CD8-positive, alpha-beta memory T cell (primary cell): ENCODE data around the gene ITFG1. TPM values are rescaled to one million over a fixed set of nuclear protein-coding genes. Genes with fewer than 3 reads are reported as not detected.
A peak's percentile ranks its signal among the peaks of the same experiment; 100 is the strongest.

Source experiments
- CTCF ChIA-PET: fragments of 350-600 bp; sonication (Branson Sonifier 250); formaldehyde crosslinking; loops from one replicate; lab custom pipeline; 2021; ENCODE audit warnings: antibody characterized with exemption; lab: Charles Lee
- POLR2A ChIA-PET: fragments of 350-600 bp; sonication (Branson Sonifier 250); formaldehyde crosslinking; loops from one replicate; lab custom pipeline; 2021; ENCODE audit warnings: antibody characterized with exemption; lab: Charles Lee
- DNase-seq, 5 donors: peaks; one replicate each; pipeline versions ENCODE4 v3.0.0 to v3.0.0-alpha.2; 2020 to 2022; ENCODE audit warnings: mixed read lengths in 1 of 5
- H3K27ac ChIP-seq: one replicate; pipeline ENCODE4 v1.7.0; 2013; ENCODE audit warnings: low read depth, mild to moderate bottlenecking, low read length, moderate library complexity
- H3K27me3 ChIP-seq: 2 replicates; pipeline ENCODE4 v1.7.0; 2013; ENCODE audit warnings: low read length, mild to moderate bottlenecking; ENCODE audit not compliant: insufficient read depth, poor library complexity, severe bottlenecking
- H3K36me3 ChIP-seq: 2 replicates; pipeline ENCODE4 v1.7.0; 2013; ENCODE audit warnings: mild to moderate bottlenecking, low read length, moderate library complexity; ENCODE audit not compliant: insufficient read depth
- H3K4me1 ChIP-seq: 2 replicates; pipeline ENCODE4 v1.7.0; 2013; ENCODE audit warnings: mild to moderate bottlenecking, low read length, moderate library complexity; ENCODE audit not compliant: insufficient read depth
- H3K4me3 ChIP-seq: 2 replicates; pipeline ENCODE4 v1.7.0; 2013; ENCODE audit warnings: mild to moderate bottlenecking, low read length
- H3K9me3 ChIP-seq: 2 replicates; pipeline ENCODE4 v1.7.0; 2013; ENCODE audit warnings: mild to moderate bottlenecking, low read length
- H3K27ac Mint-ChIP-seq, 8 donors: one replicate each; pipeline ENCODE4 v1.8.0; 2020 to 2021; ENCODE audit warnings: mixed read lengths in 8 of 8, mild to moderate bottlenecking in 6 of 8, inconsistent platforms in 3 of 8, moderate library complexity in 3 of 8
- H3K27me3 Mint-ChIP-seq, 2 donors: one replicate each; pipeline ENCODE4 v1.8.0; 2020 to 2021; ENCODE audit warnings: mixed read lengths in 2 of 2, mild to moderate bottlenecking in 1 of 2, moderate library complexity in 1 of 2
- H3K36me3 Mint-ChIP-seq, 3 donors: one replicate each; pipeline ENCODE4 v1.8.0; 2020 to 2021; ENCODE audit warnings: mixed read lengths in 3 of 3, inconsistent platforms in 1 of 3, mild to moderate bottlenecking in 1 of 3
- H3K4me1 Mint-ChIP-seq, 3 donors: one replicate each; pipeline ENCODE4 v1.8.0; 2020 to 2021; ENCODE audit warnings: mixed read lengths in 3 of 3, inconsistent platforms in 1 of 3, mild to moderate bottlenecking in 1 of 3
- H3K4me3 Mint-ChIP-seq, 7 donors: one replicate each; pipeline ENCODE4 v1.8.0; 2020 to 2021; ENCODE audit warnings: mixed read lengths in 7 of 7, mild to moderate bottlenecking in 6 of 7, moderate library complexity in 4 of 7, inconsistent platforms in 2 of 7
- H3K9me3 Mint-ChIP-seq, 5 donors: one replicate each; pipeline ENCODE4 v1.8.0; 2020 to 2022; ENCODE audit warnings: mixed read lengths in 5 of 5, mild to moderate bottlenecking in 3 of 5, moderate library complexity in 2 of 5, inconsistent platforms in 1 of 5
- polyA plus RNA-seq: library from polyadenylated mRNA; unstranded; fragments of 300-500 nt; fragmentation: Illumina TruSeq; gene quantifications from one replicate; pipeline ENCODE4 v1.2.3, GENCODE V29; 2021
- total RNA-seq, 2 experiments: library from RNA; stranded (reverse); gene quantifications; one replicate each; pipeline ENCODE4 v1.2.3, GENCODE V29; 2021

The ITFG1 gene
- total and polyA plus RNA-seq, 3 experiments from 2014 or later, result 24.5 to 26.8 (median 24.9) TPM

- POLR2A ChIA-PET, result no interaction called here
- Mint-ChIP-seq H3K27ac (peak overlapping the region in 1 of 8 donors; percentile 44), H3K9me3 (no peaks in the 10 kb centered on the region), H3K27me3 (no peaks in the 10 kb centered on the region), H3K36me3 (peaks cover 18 to 49% (median 19%) of the 10 kb centered on the region in 3 donors), H3K4me1 (no peaks in the 10 kb centered on the region), H3K4me3 (no peak overlapping the region)
- no peak overlapping the region for H3K27ac ChIP-seq
- CTCF ChIA-PET, result no interaction called here
- peaks cover 8% of the 10 kb centered on the region for H3K36me3 ChIP-seq
- no peaks in the 10 kb centered on the region for H3K4me1 ChIP-seq
- no peak for DNase-seq
- no peak overlapping the region for H3K4me3 ChIP-seq
- no peaks in the 10 kb centered on the region for H3K27me3 ChIP-seq
- H3K9me3 ChIP-seq, result no peaks in the 10 kb centered on the region
These were observed 148.9 kb downstream of the ITFG1 start for GRCh38 chr16:47311738-47312505.

GRCh38 chr16:47310792-47311211 lies 150.1 kb downstream of the ITFG1 start:
- no peak overlapping the region for H3K4me3 ChIP-seq
- no peaks in the 10 kb centered on the region for H3K9me3 ChIP-seq
- no peaks in the 10 kb centered on the region for H3K27me3 ChIP-seq
- Mint-ChIP-seq H3K9me3 (no peaks in the 10 kb centered on the region), H3K27ac (no peak overlapping the region), H3K4me3 (no peak overlapping the region), H3K36me3 (peaks cover 18 to 52% (median 19%) of the 10 kb centered on the region in 3 donors), H3K27me3 (no peaks in the 10 kb centered on the region), H3K4me1 (no peaks in the 10 kb centered on the region)
- ChIA-PET POLR2A (no interaction called here), CTCF (no interaction called here)
- H3K4me1 ChIP-seq, result no peaks in the 10 kb centered on the region
- no peak for DNase-seq
- peaks cover 8% of the 10 kb centered on the region for H3K36me3 ChIP-seq
- no peak overlapping the region for H3K27ac ChIP-seq

GRCh38 chr16:47309581-47310312 lies 151.1 kb downstream of the ITFG1 start:
- Mint-ChIP-seq H3K27ac (no peak overlapping the region), H3K4me1 (no peaks in the 10 kb centered on the region), H3K27me3 (no peaks in the 10 kb centered on the region), H3K9me3 (no peaks in the 10 kb centered on the region), H3K36me3 (peaks cover 25 to 62% (median 29%) of the 10 kb centered on the region in 3 donors), H3K4me3 (no peak overlapping the region)
- no peaks in the 10 kb centered on the region for H3K27me3 ChIP-seq
- peaks cover 8% of the 10 kb centered on the region for H3K36me3 ChIP-seq
- no peak for DNase-seq
- ChIA-PET CTCF (no interaction called here), POLR2A (no interaction called here)
- H3K4me3 ChIP-seq, result no peak overlapping the region
- no peaks in the 10 kb centered on the region for H3K9me3 ChIP-seq
- no peaks in the 10 kb centered on the region for H3K4me1 ChIP-seq
- no peak overlapping the region for H3K27ac ChIP-seq

GRCh38 chr16:47308601-47309000 lies 152.3 kb downstream of the ITFG1 start:
- DNase-seq, result no peak
- H3K9me3 Mint-ChIP-seq, result no peaks in the 10 kb centered on the region
- peaks cover 26 to 67% (median 40%) of the 10 kb centered on the region in 3 donors for H3K36me3 Mint-ChIP-seq
- Histone ChIP-seq H3K27me3 (no peaks in the 10 kb centered on the region), H3K9me3 (no peaks in the 10 kb centered on the region), H3K27ac (no peak overlapping the region), H3K4me3 (no peak overlapping the region), H3K36me3 (peaks cover 8% of the 10 kb centered on the region), H3K4me1 (no peaks in the 10 kb centered on the region)
- H3K27ac Mint-ChIP-seq, result no peak overlapping the region
- POLR2A ChIA-PET, result no interaction called here
- CTCF ChIA-PET, result no interaction called here
- H3K4me3 Mint-ChIP-seq, result no peak overlapping the region
- H3K4me1 Mint-ChIP-seq, result no peaks in the 10 kb centered on the region
- no peaks in the 10 kb centered on the region for H3K27me3 Mint-ChIP-seq

GRCh38 chr16:47304563-47304962 lies 156.3 kb downstream of the ITFG1 start:
- ChIA-PET CTCF (no interaction called here), POLR2A (no interaction called here)
- Histone ChIP-seq H3K4me3 (no peak overlapping the region), H3K27me3 (no peaks in the 10 kb centered on the region), H3K27ac (no peak overlapping the region), H3K9me3 (no peaks in the 10 kb centered on the region), H3K36me3 (no peaks in the 10 kb centered on the region), H3K4me1 (no peaks in the 10 kb centered on the region)
- Mint-ChIP-seq H3K4me1 (no peaks in the 10 kb centered on the region), H3K27me3 (no peaks in the 10 kb centered on the region), H3K27ac (no peak overlapping the region), H3K36me3 (peaks cover 24 to 64% (median 57%) of the 10 kb centered on the region in 3 donors), H3K9me3 (no peaks in the 10 kb centered on the region), H3K4me3 (no peak overlapping the region)
- DNase-seq, result no peak

GRCh38 chr16:47299587-47299986 lies 161.3 kb downstream of the ITFG1 start:
- H3K9me3 Mint-ChIP-seq, result peaks cover 0 to 27% (median 8%) of the 10 kb centered on the region in 5 donors
- H3K27me3 Mint-ChIP-seq, result no peaks in the 10 kb centered on the region
- H3K36me3 Mint-ChIP-seq, result peaks cover 17 to 75% (median 52%) of the 10 kb centered on the region in 3 donors

GRCh38 chr16:47284999-47285398 lies 175.9 kb downstream of the ITFG1 start:
- no peak for DNase-seq
- Mint-ChIP-seq H3K4me1 (no peaks in the 10 kb centered on the region), H3K36me3 (peaks cover 17 to 62% (median 39%) of the 10 kb centered on the region in 3 donors), H3K4me3 (no peak overlapping the region), H3K9me3 (peaks cover 3 to 25% (median 9%) of the 10 kb centered on the region in 5 donors), H3K27me3 (no peaks in the 10 kb centered on the region), H3K27ac (peak overlapping the region in 1 of 8 donors; percentile 13)
- Histone ChIP-seq H3K9me3 (no peaks in the 10 kb centered on the region), H3K27ac (no peak overlapping the region), H3K36me3 (no peaks in the 10 kb centered on the region), H3K27me3 (no peaks in the 10 kb centered on the region), H3K4me3 (no peak overlapping the region), H3K4me1 (no peaks in the 10 kb centered on the region)
- CTCF ChIA-PET, result no interaction called here
- POLR2A ChIA-PET, result no interaction called here

More at GRCh38 chr16:47299587-47299986, 161.3 kb downstream of the ITFG1 start:
- H3K36me3 ChIP-seq, result no peaks in the 10 kb centered on the region
- no peak overlapping the region for H3K27ac ChIP-seq
- no peaks in the 10 kb centered on the region for H3K4me1 Mint-ChIP-seq
- no peak overlapping the region for H3K27ac Mint-ChIP-seq
- ChIA-PET CTCF (no interaction called here), POLR2A (no interaction called here)
- no peak overlapping the region for H3K4me3 Mint-ChIP-seq
- H3K4me1 ChIP-seq, result no peaks in the 10 kb centered on the region
- no peaks in the 10 kb centered on the region for H3K9me3 ChIP-seq
- H3K4me3 ChIP-seq, result no peak overlapping the region
- H3K27me3 ChIP-seq, result no peaks in the 10 kb centered on the region
- no peak for DNase-seq

GRCh38 chr16:47278306-47278970 lies 182.4 kb downstream of the ITFG1 start:
- CTCF ChIA-PET, result no interaction called here
- Mint-ChIP-seq H3K4me1 (no peaks in the 10 kb centered on the region), H3K9me3 (peaks cover 0 to 2% (median 0%) of the 10 kb centered on the region in 5 donors), H3K36me3 (peaks cover under 1 to 11% (median 10%) of the 10 kb centered on the region in 3 donors), H3K27me3 (no peaks in the 10 kb centered on the region), H3K27ac (peak overlapping the region in 2 of 8 donors; percentile 7 to 13), H3K4me3 (no peak overlapping the region)
- DNase-seq, result no peak
- Histone ChIP-seq H3K9me3 (no peaks in the 10 kb centered on the region), H3K4me3 (no peak overlapping the region), H3K27ac (no peak overlapping the region), H3K4me1 (no peaks in the 10 kb centered on the region), H3K27me3 (no peaks in the 10 kb centered on the region), H3K36me3 (no peaks in the 10 kb centered on the region)
- POLR2A ChIA-PET, result no interaction called here
